CD14-positive monocyte (primary cell): Measurements from ENCODE around the gene ATF6. TPM values are rescaled to one million over a fixed set of nuclear protein-coding genes. Genes with fewer than 3 reads are reported as not detected.

Experiments used
- DNase-seq, 3 donors: peaks; one replicate each; pipeline ENCODE4 v3.0.0-alpha.2; 2011 to 2022
- H2AFZ ChIP-seq: 2 replicates; pipeline ENCODE4 v1.6.0; 2012; ENCODE audit warnings: mild to moderate bottlenecking, low read depth, low read length, inconsistent platforms; ENCODE audit not compliant: insufficient read depth, poor library complexity, severe bottlenecking
- H3K27ac ChIP-seq, 2 donors: 1 replicate in 1 of 2; 2 replicates in 1 of 2; pipeline ENCODE4 v1.5.1; 2012 to 2013; ENCODE audit warnings: low read length in 2 of 2, control low read depth in 1 of 2, inconsistent platforms in 1 of 2, low read depth in 1 of 2, mild to moderate bottlenecking in 1 of 2
- H3K27me3 ChIP-seq, 2 donors: one replicate each; pipeline versions ENCODE4 v1.6.0 to v1.6.1; 2011 to 2013; ENCODE audit warnings: low read length in 2 of 2; ENCODE audit not compliant: control insufficient read depth in 2 of 2, insufficient read depth in 2 of 2
- H3K36me3 ChIP-seq, 2 donors: replicated peaks in 1 of 2; 1 replicate in 1 of 2; 2 replicates in 1 of 2; pipeline versions ENCODE4 v1.5.1 to v1.6.1; 2012 to 2013; ENCODE audit warnings: low read length in 2 of 2, control low read depth in 1 of 2, inconsistent platforms in 1 of 2, mild to moderate bottlenecking in 1 of 2; ENCODE audit not compliant: insufficient read depth in 2 of 2, control insufficient read depth in 1 of 2
- H3K4me1 ChIP-seq, 2 donors: 1 replicate in 1 of 2; 2 replicates in 1 of 2; pipeline versions ENCODE4 v1.5.1 to v1.6.1; 2012 to 2013; ENCODE audit warnings: low read length in 2 of 2, control low read depth in 1 of 2, inconsistent platforms in 1 of 2, mild to moderate bottlenecking in 1 of 2, moderate library complexity in 1 of 2; ENCODE audit not compliant: insufficient read depth in 2 of 2, control insufficient read depth in 1 of 2
- H3K4me2 ChIP-seq: replicated peaks from 2 replicates; pipeline ENCODE3; 2012; ENCODE audit warnings: low read length, moderate library complexity, mild to moderate bottlenecking; ENCODE audit not compliant: poor library complexity, severe bottlenecking; ENCODE audit errors: extremely low read depth
- H3K4me3 ChIP-seq, 3 experiments: fragments of 200-600 bp in 1 of 3; sonication (generic) in 1 of 3; replicated peaks in 1 of 3; 1 replicate in 2 of 3; 2 replicates in 1 of 3; pipeline ENCODE4 v1.5.1; 2011 to 2013; ENCODE audit warnings: low read length in 3 of 3, mild to moderate bottlenecking in 3 of 3, control low read depth in 2 of 3, low read depth in 2 of 3, inconsistent platforms in 1 of 3, moderate library complexity in 1 of 3
- H3K79me2 ChIP-seq: 2 replicates; pipeline ENCODE4 v1.6.0; 2012; ENCODE audit warnings: mild to moderate bottlenecking, control low read depth, inconsistent platforms, low read length, moderate library complexity; ENCODE audit not compliant: insufficient read depth
- H3K9ac ChIP-seq: 2 replicates; pipeline ENCODE4 v1.6.0; 2017; ENCODE audit warnings: low read length, mild to moderate bottlenecking; ENCODE audit not compliant: insufficient read depth, poor library complexity, severe bottlenecking
- H3K9me3 ChIP-seq, 2 donors: replicated peaks in 1 of 2; 1 replicate in 1 of 2; 2 replicates in 1 of 2; pipeline versions ENCODE4 v1.5.1 to v1.6.1; 2012 to 2013; ENCODE audit warnings: low read length in 2 of 2, control low read depth in 1 of 2; ENCODE audit not compliant: control insufficient read depth in 1 of 2, insufficient read depth in 1 of 2
- H4K20me1 ChIP-seq: 2 replicates; pipeline ENCODE4 v1.6.0; 2012; ENCODE audit warnings: mild to moderate bottlenecking, low read length, control low read depth, moderate library complexity; ENCODE audit not compliant: insufficient read depth
- H3K27ac Mint-ChIP-seq, 7 donors: one replicate each; pipeline ENCODE4 v1.8.0; 2020; ENCODE audit warnings: mild to moderate bottlenecking in 7 of 7, mixed read lengths in 7 of 7, moderate library complexity in 6 of 7, inconsistent platforms in 2 of 7
- H3K27me3 Mint-ChIP-seq, 3 donors: one replicate each; pipeline ENCODE4 v1.8.0; 2021 to 2022; ENCODE audit warnings: low read depth in 3 of 3, mild to moderate bottlenecking in 3 of 3, mixed read lengths in 3 of 3, moderate library complexity in 3 of 3, inconsistent platforms in 1 of 3
- H3K36me3 Mint-ChIP-seq, 2 donors: one replicate each; pipeline ENCODE4 v1.8.0; 2020; ENCODE audit warnings: mixed read lengths in 2 of 2, inconsistent platforms in 1 of 2, mild to moderate bottlenecking in 1 of 2
- H3K4me1 Mint-ChIP-seq: one replicate; pipeline ENCODE4 v1.8.0; 2020; ENCODE audit warnings: mild to moderate bottlenecking, mixed read lengths
- H3K4me3 Mint-ChIP-seq, 2 donors: one replicate each; pipeline ENCODE4 v1.8.0; 2020; ENCODE audit warnings: mild to moderate bottlenecking in 2 of 2, mixed read lengths in 2 of 2, moderate library complexity in 1 of 2
- H3K9me3 Mint-ChIP-seq, 7 donors: one replicate each; pipeline ENCODE4 v1.8.0; 2020 to 2022; ENCODE audit warnings: mixed read lengths in 7 of 7, mild to moderate bottlenecking in 6 of 7, moderate library complexity in 6 of 7, inconsistent platforms in 2 of 7
- WGBS: methylation state at CpG from one replicate; pipeline ENCODE4 v1.1.5; 2013; ENCODE audit warnings: missing lambda C conversion rate; ENCODE audit not compliant: insufficient coverage; 5-methylcytosine and 5-hydroxymethylcytosine counted together
- intact Hi-C, 2 donors: fragments of 100-400 bp; cut with micrococcal nuclease; formaldehyde crosslinking; loops; one replicate each; pipeline versions ENCODE4 v1.15.0 to v1.15.1; 2023
- polyA plus RNA-seq, 3 donors: library from polyadenylated mRNA; depleted of rRNA in 1 of 3; unstranded in 2 of 3; stranded (reverse) in 1 of 3; fragments of 300-500 nt in 2 of 3; fragments of >200 nt in 1 of 3; fragmentation: Illumina TruSeq in 2 of 3; gene quantifications; 1 replicate in 2 of 3; 2 replicates in 1 of 3; pipeline ENCODE4 v1.2.3, GENCODE V29; 2012 to 2021
- TF ChIP-seq, protein P1 (sequence below): fragments of 200-600 bp; IDR thresholded peaks from one replicate; pipeline ENCODE4 v1.8.0; 2022; ENCODE audit warnings: antibody characterized with exemption, mild to moderate bottlenecking

ATF6 gene
- polyA plus RNA-seq, 3 donors, result 13.4 to 25.6 (median 22.2) TPM

DNA sequence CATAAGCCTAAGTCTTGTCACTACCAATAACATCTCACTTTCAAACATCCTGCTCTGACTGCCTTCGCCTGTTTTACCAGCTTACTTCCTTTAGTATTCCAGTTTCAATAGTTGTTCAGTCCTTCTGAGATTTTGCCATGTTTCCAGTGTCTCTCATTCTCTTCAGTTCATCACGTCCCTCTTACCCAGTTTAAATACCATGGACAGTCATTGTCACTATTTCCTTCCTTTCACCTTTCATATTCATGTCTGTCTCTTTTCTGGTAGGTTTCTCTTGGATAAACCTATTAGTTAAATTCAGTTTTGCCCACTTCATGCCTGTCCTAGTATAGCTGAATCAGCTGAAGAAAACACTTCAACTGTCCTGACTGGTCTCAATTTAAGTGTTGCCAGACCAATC is 5.9 kb downstream of the ATF6 start:
- Histone ChIP-seq H3K27me3 (no peaks in the 10 kb centered on the region), H2AFZ (no peak overlapping the region), H3K9ac (no peak overlapping the region), H4K20me1 (peaks cover 45% of the 10 kb centered on the region), H3K4me3 (peak overlapping the region in 1 of 3 experiments; percentile 36), H3K27ac (peak overlapping the region in 1 of 2 donors; percentile 58), H3K4me2 (peak overlapping the region; percentile 62), H3K79me2 (peaks cover 89% of the 10 kb centered on the region), H3K4me1 (peaks cover 48 to 69% of the 10 kb centered on the region in 2 donors), H3K36me3 (no peaks in the 10 kb centered on the region), H3K9me3 (no peaks in the 10 kb centered on the region)
- H3K36me3 Mint-ChIP-seq, result peaks cover 3 to 7% of the 10 kb centered on the region in 2 donors
- no peak overlapping the region for H3K27ac Mint-ChIP-seq
- WGBS, result 68% methylated on average over 2 of the region's 2 CpGs
- no peak overlapping the region for H3K4me3 Mint-ChIP-seq
- no peaks in the 10 kb centered on the region for H3K9me3 Mint-ChIP-seq
- no peaks in the 10 kb centered on the region for H3K27me3 Mint-ChIP-seq
- no peak for DNase-seq
- H3K4me1 Mint-ChIP-seq, result peaks cover 24% of the 10 kb centered on the region
- intact Hi-C loops, result no loop called here
- TF ChIP-seq, protein P1, sequence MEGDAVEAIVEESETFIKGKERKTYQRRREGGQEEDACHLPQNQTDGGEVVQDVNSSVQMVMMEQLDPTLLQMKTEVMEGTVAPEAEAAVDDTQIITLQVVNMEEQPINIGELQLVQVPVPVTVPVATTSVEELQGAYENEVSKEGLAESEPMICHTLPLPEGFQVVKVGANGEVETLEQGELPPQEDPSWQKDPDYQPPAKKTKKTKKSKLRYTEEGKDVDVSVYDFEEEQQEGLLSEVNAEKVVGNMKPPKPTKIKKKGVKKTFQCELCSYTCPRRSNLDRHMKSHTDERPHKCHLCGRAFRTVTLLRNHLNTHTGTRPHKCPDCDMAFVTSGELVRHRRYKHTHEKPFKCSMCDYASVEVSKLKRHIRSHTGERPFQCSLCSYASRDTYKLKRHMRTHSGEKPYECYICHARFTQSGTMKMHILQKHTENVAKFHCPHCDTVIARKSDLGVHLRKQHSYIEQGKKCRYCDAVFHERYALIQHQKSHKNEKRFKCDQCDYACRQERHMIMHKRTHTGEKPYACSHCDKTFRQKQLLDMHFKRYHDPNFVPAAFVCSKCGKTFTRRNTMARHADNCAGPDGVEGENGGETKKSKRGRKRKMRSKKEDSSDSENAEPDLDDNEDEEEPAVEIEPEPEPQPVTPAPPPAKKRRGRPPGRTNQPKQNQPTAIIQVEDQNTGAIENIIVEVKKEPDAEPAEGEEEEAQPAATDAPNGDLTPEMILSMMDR, result no peak

DNA sequence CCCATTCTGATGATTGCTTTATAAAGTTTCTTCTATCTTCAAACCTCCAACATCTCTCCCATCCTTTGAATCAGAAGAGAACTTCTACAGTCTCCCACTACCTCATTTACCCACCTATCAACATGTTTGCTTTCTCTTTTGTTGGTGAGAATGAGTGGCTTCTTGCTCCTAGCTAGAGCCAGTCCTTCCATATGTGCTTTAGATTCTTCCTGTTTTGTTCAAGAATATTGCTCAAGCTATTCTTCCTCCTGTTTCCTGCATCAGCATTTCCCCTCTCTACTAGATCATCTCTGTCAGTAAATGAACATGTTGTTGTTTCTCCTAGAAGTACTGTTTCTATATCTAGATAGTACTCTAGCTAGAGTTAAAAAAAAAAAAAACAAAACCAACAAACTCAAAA is 6.3 kb downstream of the ATF6 start:
- Mint-ChIP-seq H3K9me3 (no peaks in the 10 kb centered on the region), H3K27me3 (no peaks in the 10 kb centered on the region), H3K4me3 (no peak overlapping the region), H3K27ac (no peak overlapping the region), H3K36me3 (peaks cover 3 to 7% of the 10 kb centered on the region in 2 donors), H3K4me1 (peaks cover 20% of the 10 kb centered on the region)
- intact Hi-C loops, result no loop called here
- no peak overlapping the region for H3K9ac ChIP-seq
- peak; percentile 42 to 80 (median 72) for DNase-seq
- H3K27ac ChIP-seq, result peak overlapping the region in 1 of 2 donors; percentile 58
- H3K79me2 ChIP-seq, result peaks cover 89% of the 10 kb centered on the region
- peak overlapping the region in 2 of 3 experiments; percentile 5 to 36 for H3K4me3 ChIP-seq
- H3K27me3 ChIP-seq, result no peaks in the 10 kb centered on the region
- H3K4me2 ChIP-seq, result peak overlapping the region; percentile 62
- H4K20me1 ChIP-seq, result peaks cover 49% of the 10 kb centered on the region
- no peaks in the 10 kb centered on the region for H3K9me3 ChIP-seq
- H3K4me1 ChIP-seq, result peaks cover 44 to 65% of the 10 kb centered on the region in 2 donors
- H3K36me3 ChIP-seq, result no peaks in the 10 kb centered on the region
- TF ChIP-seq, protein P1, result no peak
- H2AFZ ChIP-seq, result no peak overlapping the region
